GM12878 (cell line): ENCODE measurements around the gene LRRC26. TPM values are rescaled to one million over a fixed set of nuclear protein-coding genes. Genes with fewer than 3 reads are reported as not detected.

ENCODE experiments used
- ATAC-seq: fragments of 200-7000 bp; cut with Tn5 transposase; 3 replicates; pipeline ENCODE4 v1.9.1; 2020; ENCODE audit warnings: mild to moderate bottlenecking, moderate library complexity
- BruUV-seq: library from RNA; stranded (reverse); fragments of 400-500 nt; replicated peaks from 2 replicates; lab custom pipeline; 2021; lab: Mats Ljungman, UMichigan
- CTCF ChIA-PET: fragments of 300-600 bp; sonication (Branson Sonifier 250); formaldehyde crosslinking; extraction: SDS; loops from one replicate; lab custom pipeline; 2021; ENCODE audit warnings: inconsistent platforms; lab: Yijun Ruan, JAX
- POLR2A ChIA-PET: fragments of 350-600 bp; formaldehyde crosslinking; extraction: SDS; loops from one replicate; lab custom pipeline; 2021; ENCODE audit warnings: inconsistent platforms; lab: Charles Lee
- RAD21 ChIA-PET: fragments of 300-600 bp; sonication (Branson Sonifier 250); formaldehyde crosslinking; loops from one replicate; lab custom pipeline; 2023; ENCODE audit warnings: antibody characterized with exemption; ENCODE audit not compliant: unreplicated experiment; lab: Charles Lee
- SMC1A ChIA-PET: fragments of 300-600 bp; sonication (Branson Sonifier 250); formaldehyde crosslinking; loops from one replicate; lab custom pipeline; 2023; ENCODE audit not compliant: unreplicated experiment, uncharacterized antibody; lab: Charles Lee
- DNase-seq: peaks from one replicate; pipeline ENCODE4 v3.0.0-alpha.2; 2011; ENCODE audit warnings: low read depth, low spot score
- FAIRE-seq: peaks from 3 replicates; lab custom pipeline; 2011; peaks lifted over from hg19 to GRCh38; lab: Jason Lieb, UNC
- H2AFZ ChIP-seq: 2 replicates; pipeline ENCODE4 v1.6.0; 2011; ENCODE audit warnings: low read depth, low read length, control low read depth; ENCODE audit not compliant: control insufficient read depth
- H3K27ac ChIP-seq: 2 replicates; pipeline ENCODE4 v1.5.1; 2011; ENCODE audit warnings: control low read depth; ENCODE audit not compliant: control insufficient read depth, insufficient read depth
- H3K27me3 ChIP-seq, 2 experiments: replicated peaks in 1 of 2; 2 replicates each; pipeline versions ENCODE4 v1.6.0 to v1.6.1; 2011; ENCODE audit warnings: low read length in 1 of 2; ENCODE audit not compliant: control insufficient read depth in 2 of 2, insufficient read depth in 2 of 2
- H3K36me3 ChIP-seq, 2 experiments: 2 replicates each; pipeline ENCODE4 v1.5.1; 2011; ENCODE audit warnings: low read length in 1 of 2; ENCODE audit not compliant: control insufficient read depth in 2 of 2, insufficient read depth in 2 of 2
- H3K4me1 ChIP-seq: 2 replicates; pipeline ENCODE4 v1.6.1; 2011; ENCODE audit warnings: mild to moderate bottlenecking, low read length, moderate library complexity, mixed read lengths; ENCODE audit not compliant: control insufficient read depth, insufficient read depth
- H3K4me2 ChIP-seq: 2 replicates; pipeline ENCODE4 v1.6.0; 2011; ENCODE audit warnings: control low read depth; ENCODE audit not compliant: control insufficient read depth, insufficient read depth
- H3K4me3 ChIP-seq: fragments of 200-600 bp; sonication (generic); 2 replicates; pipeline ENCODE4 v1.5.1; 2016
- H3K79me2 ChIP-seq: 2 replicates; pipeline ENCODE4 v1.6.0; 2011; ENCODE audit warnings: low read length; ENCODE audit not compliant: control insufficient read depth, insufficient read depth
- H3K9ac ChIP-seq: 2 replicates; pipeline ENCODE4 v1.8.0; 2011; ENCODE audit warnings: low read length, control low read depth, mixed read lengths; ENCODE audit not compliant: control insufficient read depth, insufficient read depth
- H3K9me3 ChIP-seq: replicated peaks from 3 replicates; pipeline ENCODE4 v1.5.1; 2011; ENCODE audit warnings: mild to moderate bottlenecking, low read length; ENCODE audit not compliant: control insufficient read depth, insufficient read depth
- H4K20me1 ChIP-seq: 2 replicates; pipeline ENCODE4 v1.6.0; 2011; ENCODE audit not compliant: control insufficient read depth, insufficient read depth
- BMI1 ChIP-seq: fragments of 450-650 bp; IDR thresholded peaks from 2 replicates; pipeline ENCODE4 v1.6.1; 2016; ENCODE audit warnings: mild to moderate bottlenecking, moderate library complexity, borderline replicate concordance
- CREB1 ChIP-seq: IDR thresholded peaks from 2 replicates; pipeline ENCODE4 v1.6.1; 2012; ENCODE audit warnings: low read depth, mild to moderate bottlenecking, inconsistent platforms
- EED ChIP-seq: sonication (generic); IDR thresholded peaks from 2 replicates; pipeline ENCODE4 v1.6.1; 2016; ENCODE audit warnings: antibody characterized with exemption, low read depth
- FOXK2 ChIP-seq: fragments of 450-650 bp; IDR thresholded peaks from 2 replicates; pipeline ENCODE4 v1.6.1; 2017; ENCODE audit warnings: mild to moderate bottlenecking, moderate library complexity
- HDAC6 ChIP-seq: fragments of 200-600 bp; sonication (generic); IDR thresholded peaks from one replicate; pipeline ENCODE4 v1.8.0; 2017; ENCODE audit warnings: antibody characterized with exemption; ENCODE audit not compliant: unreplicated experiment
- MEF2A ChIP-seq: IDR thresholded peaks from 2 replicates; pipeline ENCODE4 v1.6.1; 2011; ENCODE audit warnings: low read depth, mild to moderate bottlenecking, low read length, moderate library complexity; ENCODE audit not compliant: insufficient read depth
- MYB ChIP-seq: fragments of 150-350 bp; IDR thresholded peaks from 2 replicates; pipeline ENCODE4 v1.6.1; 2014; ENCODE audit warnings: mild to moderate bottlenecking, low read depth, low read length, borderline replicate concordance
- NBN ChIP-seq: fragments of 450-650 bp; IDR thresholded peaks from 2 replicates; pipeline ENCODE4 v1.6.1; 2016
- POLR2A ChIP-seq: IDR thresholded peaks from 2 replicates; pipeline ENCODE4 v1.6.1; 2011; ENCODE audit warnings: low read depth, mild to moderate bottlenecking, low read length
- RCOR1 ChIP-seq: conservative IDR thresholded peaks from 2 replicates; pipeline ENCODE4 v1.6.1; 2012; ENCODE audit warnings: low read depth, low read length, improper control_type of control experiment
- SIN3A ChIP-seq: IDR thresholded peaks from 2 replicates; pipeline ENCODE4 v1.6.1; 2012; ENCODE audit warnings: low read depth, low read length, improper control_type of control experiment
- SMAD1 ChIP-seq: fragments of 450-650 bp; IDR thresholded peaks from 2 replicates; pipeline ENCODE4 v1.6.1; 2018; ENCODE audit warnings: mild to moderate bottlenecking, low read depth; ENCODE audit not compliant: partially characterized antibody
- YBX1 ChIP-seq: fragments of 450-650 bp; IDR thresholded peaks from 2 replicates; pipeline ENCODE4 v1.6.1; 2016; ENCODE audit warnings: antibody characterized with exemption
- YY1 ChIP-seq: IDR thresholded peaks from 2 replicates; pipeline ENCODE4 v1.6.1; 2011; ENCODE audit warnings: low read depth, mild to moderate bottlenecking, low read length
- ZBED1 ChIP-seq: IDR thresholded peaks from 2 replicates; pipeline ENCODE4 v1.6.1; 2016; ENCODE audit warnings: borderline replicate concordance
- WGBS: methylation state at CpG from one replicate; pipeline ENCODE4 v1.1.6; 2016; ENCODE audit warnings: low lambda C conversion rate; ENCODE audit not compliant: insufficient replicate concordance, insufficient coverage; ENCODE audit errors: missing lambda C conversion rate; 5-methylcytosine and 5-hydroxymethylcytosine counted together
- in situ Hi-C: fragments of 300-500 bp; cut with MboI; formaldehyde crosslinking; loops from 9 replicates; pipeline ENCODE4 v1.14.3; 2018; ENCODE audit warnings: mixed read lengths
- intact Hi-C: fragments of 100-400 bp; cut with micrococcal nuclease; formaldehyde crosslinking; loops from one replicate; pipeline ENCODE4 v1.14.2; 2022; ENCODE audit not compliant: unreplicated experiment
- polyA plus RNA-seq, 11 experiments: library from polyadenylated mRNA; depleted of rRNA in 4 of 11; unstranded in 6 of 11; stranded (reverse) in 5 of 11; fragments of >200 nt; fragmentation: Nextera tagmentation in 4 of 11; fragmentation: Illumina TruSeq in 1 of 11; extraction: Ambion mirVana in 4 of 11; extraction: Trizol in 1 of 11; gene quantifications; 1 replicate in 1 of 11; 2 replicates in 10 of 11; pipeline versions ENCODE4 v1.2.1 to v1.2.3, GENCODE V29; 2011 to 2016; ENCODE audit warnings: inconsistent platforms in 2 of 11, missing spikeins in 2 of 11, low read depth in 1 of 11
- total RNA-seq, 4 experiments: library from RNA; depleted of rRNA in 3 of 4; stranded (reverse); fragments of >200 nt in 3 of 4; fragmentation: Illumina TruSeq in 1 of 4; extraction: Trizol in 1 of 4; gene quantifications; 2 replicates each; pipeline versions ENCODE4 v1.2.1 to v1.2.3, GENCODE V29; 2013 to 2021
- TF ChIP-seq, protein P1 (sequence below): fragments of 450-650 bp; formaldehyde crosslinking; IDR thresholded peaks from 2 replicates; pipeline ENCODE4 v1.5.0; 2022; ENCODE audit warnings: mild to moderate bottlenecking, missing genetic modification characterization
- TF ChIP-seq, protein P2 (sequence below): fragments of 150-350 bp; IDR thresholded peaks from 2 replicates; pipeline ENCODE4 v1.6.1; 2016; ENCODE audit warnings: low read depth, low read length
- TF ChIP-seq, protein P3 (sequence below): IDR thresholded peaks from 2 replicates; pipeline ENCODE4 v1.6.1; 2011; ENCODE audit warnings: low read depth, low read length, improper control_type of control experiment, borderline replicate concordance

Gene LRRC26
- total and polyA plus RNA-seq, 10 of the 15 experiments (the other 5 are each of a cell fraction or from before 2014, with no cell fraction given), result 0.29 to 0.91 (median 0.64) TPM; not detected in 5

DNA sequence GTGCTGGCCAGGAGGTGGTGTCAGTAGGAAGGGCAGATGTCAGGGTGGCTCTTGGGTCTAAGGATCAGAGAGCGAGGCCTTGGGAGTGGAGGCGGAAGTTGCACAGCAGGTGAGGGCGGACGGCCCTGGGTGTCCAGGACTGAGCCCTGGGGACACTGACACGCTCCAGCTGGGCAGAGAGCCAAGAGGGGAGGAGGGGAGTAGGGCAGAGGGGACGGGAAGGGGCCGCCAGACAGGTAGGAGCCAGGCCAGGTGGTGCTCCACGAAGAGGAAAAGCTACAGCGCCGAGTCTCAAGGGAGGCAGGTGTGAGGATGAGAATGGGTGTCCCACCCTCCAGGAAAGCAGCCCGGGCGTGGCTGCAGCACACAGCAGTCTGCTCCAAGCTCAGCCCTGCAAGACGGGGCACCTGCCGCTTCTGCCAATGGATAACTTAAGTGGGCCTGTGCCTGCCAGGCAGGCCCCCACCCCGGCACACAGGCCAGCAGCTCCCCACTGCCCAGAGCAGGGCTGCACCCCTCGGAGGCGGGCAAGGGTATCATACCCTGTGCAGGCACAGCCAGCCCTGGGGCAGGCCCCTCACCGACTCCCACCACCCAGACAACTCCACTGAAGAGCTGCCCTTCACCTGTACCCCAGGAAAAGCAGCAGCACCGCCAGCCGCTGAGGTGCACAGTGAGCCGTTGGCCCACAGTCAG lies 25.8 kb upstream of the LRRC26 start:
- FAIRE-seq, result no peak
- CTCF ChIA-PET, result interaction anchor here (0.6 to 1.1 kb wide), 2 partner anchors 66 to 166 kb away, joined by 3 to 5 read pairs; no protein-coding TSS in a partner anchor

More for the DNA sequence above, 25.8 kb upstream of the LRRC26 start:
- no peak overlapping the region for H3K4me2 ChIP-seq
- TF ChIP-seq NBN (no peak), MYB (no peak), MEF2A (no peak), POLR2A (no peak), SIN3A (no peak), EED (no peak), SMAD1 (no peak), FOXK2 (no peak), YBX1 (no peak), ZBED1 (no peak), BMI1 (no peak), RCOR1 (no peak), YY1 (no peak), HDAC6 (no peak), CREB1 (no peak)
- TF ChIP-seq, protein P1, sequence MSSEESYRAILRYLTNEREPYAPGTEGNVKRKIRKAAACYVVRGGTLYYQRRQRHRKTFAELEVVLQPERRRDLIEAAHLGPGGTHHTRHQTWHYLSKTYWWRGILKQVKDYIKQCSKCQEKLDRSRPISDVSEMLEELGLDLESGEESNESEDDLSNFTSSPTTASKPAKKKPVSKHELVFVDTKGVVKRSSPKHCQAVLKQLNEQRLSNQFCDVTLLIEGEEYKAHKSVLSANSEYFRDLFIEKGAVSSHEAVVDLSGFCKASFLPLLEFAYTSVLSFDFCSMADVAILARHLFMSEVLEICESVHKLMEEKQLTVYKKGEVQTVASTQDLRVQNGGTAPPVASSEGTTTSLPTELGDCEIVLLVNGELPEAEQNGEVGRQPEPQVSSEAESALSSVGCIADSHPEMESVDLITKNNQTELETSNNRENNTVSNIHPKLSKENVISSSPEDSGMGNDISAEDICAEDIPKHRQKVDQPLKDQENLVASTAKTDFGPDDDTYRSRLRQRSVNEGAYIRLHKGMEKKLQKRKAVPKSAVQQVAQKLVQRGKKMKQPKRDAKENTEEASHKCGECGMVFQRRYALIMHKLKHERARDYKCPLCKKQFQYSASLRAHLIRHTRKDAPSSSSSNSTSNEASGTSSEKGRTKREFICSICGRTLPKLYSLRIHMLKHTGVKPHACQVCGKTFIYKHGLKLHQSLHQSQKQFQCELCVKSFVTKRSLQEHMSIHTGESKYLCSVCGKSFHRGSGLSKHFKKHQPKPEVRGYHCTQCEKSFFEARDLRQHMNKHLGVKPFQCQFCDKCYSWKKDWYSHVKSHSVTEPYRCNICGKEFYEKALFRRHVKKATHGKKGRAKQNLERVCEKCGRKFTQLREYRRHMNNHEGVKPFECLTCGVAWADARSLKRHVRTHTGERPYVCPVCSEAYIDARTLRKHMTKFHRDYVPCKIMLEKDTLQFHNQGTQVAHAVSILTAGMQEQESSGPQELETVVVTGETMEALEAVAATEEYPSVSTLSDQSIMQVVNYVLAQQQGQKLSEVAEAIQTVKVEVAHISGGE (CRISPR knock-in tag), result no peak
- TF ChIP-seq, protein P2, sequence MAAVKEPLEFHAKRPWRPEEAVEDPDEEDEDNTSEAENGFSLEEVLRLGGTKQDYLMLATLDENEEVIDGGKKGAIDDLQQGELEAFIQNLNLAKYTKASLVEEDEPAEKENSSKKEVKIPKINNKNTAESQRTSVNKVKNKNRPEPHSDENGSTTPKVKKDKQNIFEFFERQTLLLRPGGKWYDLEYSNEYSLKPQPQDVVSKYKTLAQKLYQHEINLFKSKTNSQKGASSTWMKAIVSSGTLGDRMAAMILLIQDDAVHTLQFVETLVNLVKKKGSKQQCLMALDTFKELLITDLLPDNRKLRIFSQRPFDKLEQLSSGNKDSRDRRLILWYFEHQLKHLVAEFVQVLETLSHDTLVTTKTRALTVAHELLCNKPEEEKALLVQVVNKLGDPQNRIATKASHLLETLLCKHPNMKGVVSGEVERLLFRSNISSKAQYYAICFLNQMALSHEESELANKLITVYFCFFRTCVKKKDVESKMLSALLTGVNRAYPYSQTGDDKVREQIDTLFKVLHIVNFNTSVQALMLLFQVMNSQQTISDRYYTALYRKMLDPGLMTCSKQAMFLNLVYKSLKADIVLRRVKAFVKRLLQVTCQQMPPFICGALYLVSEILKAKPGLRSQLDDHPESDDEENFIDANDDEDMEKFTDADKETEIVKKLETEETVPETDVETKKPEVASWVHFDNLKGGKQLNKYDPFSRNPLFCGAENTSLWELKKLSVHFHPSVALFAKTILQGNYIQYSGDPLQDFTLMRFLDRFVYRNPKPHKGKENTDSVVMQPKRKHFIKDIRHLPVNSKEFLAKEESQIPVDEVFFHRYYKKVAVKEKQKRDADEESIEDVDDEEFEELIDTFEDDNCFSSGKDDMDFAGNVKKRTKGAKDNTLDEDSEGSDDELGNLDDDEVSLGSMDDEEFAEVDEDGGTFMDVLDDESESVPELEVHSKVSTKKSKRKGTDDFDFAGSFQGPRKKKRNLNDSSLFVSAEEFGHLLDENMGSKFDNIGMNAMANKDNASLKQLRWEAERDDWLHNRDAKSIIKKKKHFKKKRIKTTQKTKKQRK, result no peak
- TF ChIP-seq, protein P3, sequence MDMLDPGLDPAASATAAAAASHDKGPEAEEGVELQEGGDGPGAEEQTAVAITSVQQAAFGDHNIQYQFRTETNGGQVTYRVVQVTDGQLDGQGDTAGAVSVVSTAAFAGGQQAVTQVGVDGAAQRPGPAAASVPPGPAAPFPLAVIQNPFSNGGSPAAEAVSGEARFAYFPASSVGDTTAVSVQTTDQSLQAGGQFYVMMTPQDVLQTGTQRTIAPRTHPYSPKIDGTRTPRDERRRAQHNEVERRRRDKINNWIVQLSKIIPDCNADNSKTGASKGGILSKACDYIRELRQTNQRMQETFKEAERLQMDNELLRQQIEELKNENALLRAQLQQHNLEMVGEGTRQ, result no peak
- no peak overlapping the region for H3K27ac ChIP-seq
- in situ Hi-C loops, result no loop called here
- DNase-seq, result no peak
- ChIA-PET SMC1A (no interaction called here), POLR2A (interaction anchor here (0.7 kb wide), 1 partner anchor 44 kb away, joined by 3 read pairs; no protein-coding TSS in a partner anchor), RAD21 (interaction anchor here (1.4 kb wide), 1 partner anchor 7 kb away, joined by 3 read pairs; the partner anchor contains the start of genes ANAPC2 and SSNA1)
- H4K20me1 ChIP-seq, result no peaks in the 10 kb centered on the region
- H3K36me3 ChIP-seq, result peaks cover 0 to 5% of the 10 kb centered on the region in 2 experiments; a peak in 2 of 4 replicates
- H2AFZ ChIP-seq, result no peak overlapping the region
- no peak overlapping the region for H3K4me3 ChIP-seq
- no peaks in the 10 kb centered on the region for H3K9me3 ChIP-seq
- WGBS, result 93% methylated on average over 20 of the region's 21 CpGs
- intact Hi-C loops, result no loop called here
- ATAC-seq, result no peak
- H3K9ac ChIP-seq, result no peak overlapping the region
- no peaks in the 10 kb centered on the region for H3K27me3 ChIP-seq
- H3K4me1 ChIP-seq, result peaks cover 5% of the 10 kb centered on the region
- H3K79me2 ChIP-seq, result no peaks in the 10 kb centered on the region; the same call in 1 of the 2 replicates
- BruUV-seq, result no TSS peak
